ENCODE results near the gene TNFRSF9. TPM values are rescaled to one million over a fixed set of nuclear protein-coding genes. Genes with fewer than 3 reads are reported as not detected.

The TNFRSF9 gene
- total and polyA plus RNA-seq, 2 experiments from 2014 or later = not detected

DNA sequence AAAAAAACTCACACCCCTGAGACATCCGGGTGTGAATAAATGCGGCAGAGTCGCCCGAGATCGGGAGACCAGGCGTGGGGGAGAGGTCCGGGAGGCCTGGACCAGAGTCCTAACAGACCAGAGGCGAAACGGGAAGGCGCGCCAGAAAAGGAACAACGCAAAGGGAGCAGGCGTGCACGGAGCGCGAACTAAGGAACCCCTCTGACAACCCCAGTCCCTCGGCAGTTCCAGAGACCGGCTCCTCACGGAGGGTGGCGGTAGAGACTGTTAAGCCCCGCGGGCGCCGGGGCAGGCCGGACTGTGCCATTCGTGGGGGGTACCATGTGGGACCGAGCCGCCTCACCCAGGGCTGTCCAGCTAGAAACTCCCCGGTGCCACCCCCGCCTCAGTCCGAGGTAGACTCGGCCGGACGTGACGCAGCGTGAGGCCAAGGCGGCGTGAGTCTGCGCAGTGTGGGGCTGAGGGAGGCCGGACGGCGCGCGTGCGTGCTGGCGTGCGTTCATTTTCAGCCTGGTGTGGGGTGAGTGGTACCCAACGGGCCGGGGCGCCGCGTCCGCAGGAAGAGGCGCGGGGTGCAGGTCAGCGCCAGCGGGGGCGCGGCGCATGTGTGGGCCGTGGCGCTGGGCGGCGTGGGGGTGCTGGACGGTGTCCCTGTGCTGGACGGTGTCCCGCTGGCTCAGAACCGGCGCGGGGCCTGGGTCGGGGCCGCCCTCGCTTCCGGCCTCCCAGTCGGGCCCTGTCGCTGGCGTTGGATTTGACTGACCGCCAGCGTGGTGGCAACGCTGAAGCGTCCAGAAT, 20.8 kb upstream of the TNFRSF9 start, which contains the start of gene PARK7 (continued):
- TF ChIP-seq, protein P1, sequence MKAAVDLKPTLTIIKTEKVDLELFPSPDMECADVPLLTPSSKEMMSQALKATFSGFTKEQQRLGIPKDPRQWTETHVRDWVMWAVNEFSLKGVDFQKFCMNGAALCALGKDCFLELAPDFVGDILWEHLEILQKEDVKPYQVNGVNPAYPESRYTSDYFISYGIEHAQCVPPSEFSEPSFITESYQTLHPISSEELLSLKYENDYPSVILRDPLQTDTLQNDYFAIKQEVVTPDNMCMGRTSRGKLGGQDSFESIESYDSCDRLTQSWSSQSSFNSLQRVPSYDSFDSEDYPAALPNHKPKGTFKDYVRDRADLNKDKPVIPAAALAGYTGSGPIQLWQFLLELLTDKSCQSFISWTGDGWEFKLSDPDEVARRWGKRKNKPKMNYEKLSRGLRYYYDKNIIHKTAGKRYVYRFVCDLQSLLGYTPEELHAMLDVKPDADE (IDR thresholded peaks at IDR 0.05) = peak; percentile 66
- no peak for TF ChIP-seq EZH2 (IDR thresholded peaks at IDR 0.05; ENCODE audit: low read depth, unreplicated experiment)
- TF ChIP-seq ZNF331 (CRISPR knock-in tag; IDR thresholded peaks at IDR 0.05; ENCODE audit: low read depth) = no peak
- TF ChIP-seq EZH2phosphoT487 (IDR thresholded peaks at IDR 0.05; ENCODE audit: unreplicated experiment) = no peak
- TF ChIP-seq STAT1 (IDR thresholded peaks at IDR 0.05; ENCODE audit: unreplicated experiment) = no peak
- TF ChIP-seq NANOG (IDR thresholded peaks at IDR 0.05; ENCODE audit: borderline replicate concordance) = no peak
- TF ChIP-seq ZNF114 (CRISPR knock-in tag; IDR thresholded peaks at IDR 0.05) = no peak
- TF ChIP-seq, protein P2, sequence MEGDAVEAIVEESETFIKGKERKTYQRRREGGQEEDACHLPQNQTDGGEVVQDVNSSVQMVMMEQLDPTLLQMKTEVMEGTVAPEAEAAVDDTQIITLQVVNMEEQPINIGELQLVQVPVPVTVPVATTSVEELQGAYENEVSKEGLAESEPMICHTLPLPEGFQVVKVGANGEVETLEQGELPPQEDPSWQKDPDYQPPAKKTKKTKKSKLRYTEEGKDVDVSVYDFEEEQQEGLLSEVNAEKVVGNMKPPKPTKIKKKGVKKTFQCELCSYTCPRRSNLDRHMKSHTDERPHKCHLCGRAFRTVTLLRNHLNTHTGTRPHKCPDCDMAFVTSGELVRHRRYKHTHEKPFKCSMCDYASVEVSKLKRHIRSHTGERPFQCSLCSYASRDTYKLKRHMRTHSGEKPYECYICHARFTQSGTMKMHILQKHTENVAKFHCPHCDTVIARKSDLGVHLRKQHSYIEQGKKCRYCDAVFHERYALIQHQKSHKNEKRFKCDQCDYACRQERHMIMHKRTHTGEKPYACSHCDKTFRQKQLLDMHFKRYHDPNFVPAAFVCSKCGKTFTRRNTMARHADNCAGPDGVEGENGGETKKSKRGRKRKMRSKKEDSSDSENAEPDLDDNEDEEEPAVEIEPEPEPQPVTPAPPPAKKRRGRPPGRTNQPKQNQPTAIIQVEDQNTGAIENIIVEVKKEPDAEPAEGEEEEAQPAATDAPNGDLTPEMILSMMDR (conservative IDR thresholded peaks at IDR 0.05; ENCODE audit: low read depth in 2 of 2) = peak; percentile 27 to 37

DNA sequence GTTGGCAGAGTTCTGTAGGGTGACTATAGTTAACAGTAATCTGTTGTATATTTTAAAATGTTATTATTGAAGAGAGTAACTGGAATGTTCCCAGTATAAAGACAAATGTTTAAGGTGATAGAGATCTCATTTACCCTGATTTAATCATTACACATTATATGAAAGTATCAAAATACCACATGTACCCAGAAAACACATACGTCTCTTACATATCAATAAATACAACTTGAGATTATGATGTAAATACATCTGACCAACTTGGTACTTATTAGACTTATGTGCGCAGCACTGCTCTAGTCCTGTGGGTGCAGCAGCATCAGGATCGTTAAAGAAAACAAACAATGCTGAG, 20.2 kb upstream of the TNFRSF9 start:
- Histone ChIP-seq H3K4me1 (ENCODE audit: insufficient read depth) (peaks cover 8% of the 10 kb centered on the region), H3K27me3 (ENCODE audit: insufficient read depth) (no peaks in the 10 kb centered on the region), H3K4me2 (peak overlapping the region; percentile 83), H3K9me2 (ENCODE audit: insufficient read depth) (no peaks in the 10 kb centered on the region), H3K4me3 (peak overlapping the region; percentile 92), H3K36me3 (ENCODE audit: insufficient read depth) (peaks cover 28% of the 10 kb centered on the region), H3K79me2 (replicated peaks; ENCODE audit: insufficient read depth) (peaks cover 40% of the 10 kb centered on the region), H2AFZ (peak overlapping the region; percentile 91; the same call in 1 of the 2 replicates), H3K27ac (ENCODE audit: low read depth) (peak overlapping the region; percentile 89), H3F3A (replicated peaks; ENCODE audit: low read depth) (no peaks in the 10 kb centered on the region; the same call in 1 of the 2 replicates), H4K20me1 (replicated peaks; ENCODE audit: insufficient read depth) (peaks cover 12% of the 10 kb centered on the region; the same call in 1 of the 2 replicates)
- Mint-ChIP-seq H3K27ac (peak overlapping the region; percentile 92), H3K36me3 (ENCODE audit: low read depth) (peaks cover 36% of the 10 kb centered on the region), H3K9me3 (no peaks in the 10 kb centered on the region; the same call in 2 of the 3 replicates), H3K27me3 (ENCODE audit: insufficient read depth, low read depth, poor library complexity) (peaks cover 13% of the 10 kb centered on the region), H3K4me3 (peak overlapping the region; percentile 98), H3K4me1 (peaks cover 6% of the 10 kb centered on the region; the same call in 1 of the 3 replicates)
- ATAC-seq (no peak), DNase-seq (ENCODE audit: low spot score) (no peak)
- TF ChIP-seq EZH2 (IDR thresholded peaks at IDR 0.05; ENCODE audit: low read depth, unreplicated experiment) (no peak), EZH2phosphoT487 (IDR thresholded peaks at IDR 0.05; ENCODE audit: unreplicated experiment) (no peak), CREB1 (CRISPR knock-in tag; IDR thresholded peaks at IDR 0.05; ENCODE audit: low read depth) (no peak), JUNB (IDR thresholded peaks at IDR 0.05; ENCODE audit: unreplicated experiment) (no peak), NANOG (IDR thresholded peaks at IDR 0.05; ENCODE audit: borderline replicate concordance) (no peak)
- TF ChIP-seq, protein P2 (conservative IDR thresholded peaks at IDR 0.05; ENCODE audit: low read depth in 2 of 2) = no peak
- TF ChIP-seq, protein P3, sequence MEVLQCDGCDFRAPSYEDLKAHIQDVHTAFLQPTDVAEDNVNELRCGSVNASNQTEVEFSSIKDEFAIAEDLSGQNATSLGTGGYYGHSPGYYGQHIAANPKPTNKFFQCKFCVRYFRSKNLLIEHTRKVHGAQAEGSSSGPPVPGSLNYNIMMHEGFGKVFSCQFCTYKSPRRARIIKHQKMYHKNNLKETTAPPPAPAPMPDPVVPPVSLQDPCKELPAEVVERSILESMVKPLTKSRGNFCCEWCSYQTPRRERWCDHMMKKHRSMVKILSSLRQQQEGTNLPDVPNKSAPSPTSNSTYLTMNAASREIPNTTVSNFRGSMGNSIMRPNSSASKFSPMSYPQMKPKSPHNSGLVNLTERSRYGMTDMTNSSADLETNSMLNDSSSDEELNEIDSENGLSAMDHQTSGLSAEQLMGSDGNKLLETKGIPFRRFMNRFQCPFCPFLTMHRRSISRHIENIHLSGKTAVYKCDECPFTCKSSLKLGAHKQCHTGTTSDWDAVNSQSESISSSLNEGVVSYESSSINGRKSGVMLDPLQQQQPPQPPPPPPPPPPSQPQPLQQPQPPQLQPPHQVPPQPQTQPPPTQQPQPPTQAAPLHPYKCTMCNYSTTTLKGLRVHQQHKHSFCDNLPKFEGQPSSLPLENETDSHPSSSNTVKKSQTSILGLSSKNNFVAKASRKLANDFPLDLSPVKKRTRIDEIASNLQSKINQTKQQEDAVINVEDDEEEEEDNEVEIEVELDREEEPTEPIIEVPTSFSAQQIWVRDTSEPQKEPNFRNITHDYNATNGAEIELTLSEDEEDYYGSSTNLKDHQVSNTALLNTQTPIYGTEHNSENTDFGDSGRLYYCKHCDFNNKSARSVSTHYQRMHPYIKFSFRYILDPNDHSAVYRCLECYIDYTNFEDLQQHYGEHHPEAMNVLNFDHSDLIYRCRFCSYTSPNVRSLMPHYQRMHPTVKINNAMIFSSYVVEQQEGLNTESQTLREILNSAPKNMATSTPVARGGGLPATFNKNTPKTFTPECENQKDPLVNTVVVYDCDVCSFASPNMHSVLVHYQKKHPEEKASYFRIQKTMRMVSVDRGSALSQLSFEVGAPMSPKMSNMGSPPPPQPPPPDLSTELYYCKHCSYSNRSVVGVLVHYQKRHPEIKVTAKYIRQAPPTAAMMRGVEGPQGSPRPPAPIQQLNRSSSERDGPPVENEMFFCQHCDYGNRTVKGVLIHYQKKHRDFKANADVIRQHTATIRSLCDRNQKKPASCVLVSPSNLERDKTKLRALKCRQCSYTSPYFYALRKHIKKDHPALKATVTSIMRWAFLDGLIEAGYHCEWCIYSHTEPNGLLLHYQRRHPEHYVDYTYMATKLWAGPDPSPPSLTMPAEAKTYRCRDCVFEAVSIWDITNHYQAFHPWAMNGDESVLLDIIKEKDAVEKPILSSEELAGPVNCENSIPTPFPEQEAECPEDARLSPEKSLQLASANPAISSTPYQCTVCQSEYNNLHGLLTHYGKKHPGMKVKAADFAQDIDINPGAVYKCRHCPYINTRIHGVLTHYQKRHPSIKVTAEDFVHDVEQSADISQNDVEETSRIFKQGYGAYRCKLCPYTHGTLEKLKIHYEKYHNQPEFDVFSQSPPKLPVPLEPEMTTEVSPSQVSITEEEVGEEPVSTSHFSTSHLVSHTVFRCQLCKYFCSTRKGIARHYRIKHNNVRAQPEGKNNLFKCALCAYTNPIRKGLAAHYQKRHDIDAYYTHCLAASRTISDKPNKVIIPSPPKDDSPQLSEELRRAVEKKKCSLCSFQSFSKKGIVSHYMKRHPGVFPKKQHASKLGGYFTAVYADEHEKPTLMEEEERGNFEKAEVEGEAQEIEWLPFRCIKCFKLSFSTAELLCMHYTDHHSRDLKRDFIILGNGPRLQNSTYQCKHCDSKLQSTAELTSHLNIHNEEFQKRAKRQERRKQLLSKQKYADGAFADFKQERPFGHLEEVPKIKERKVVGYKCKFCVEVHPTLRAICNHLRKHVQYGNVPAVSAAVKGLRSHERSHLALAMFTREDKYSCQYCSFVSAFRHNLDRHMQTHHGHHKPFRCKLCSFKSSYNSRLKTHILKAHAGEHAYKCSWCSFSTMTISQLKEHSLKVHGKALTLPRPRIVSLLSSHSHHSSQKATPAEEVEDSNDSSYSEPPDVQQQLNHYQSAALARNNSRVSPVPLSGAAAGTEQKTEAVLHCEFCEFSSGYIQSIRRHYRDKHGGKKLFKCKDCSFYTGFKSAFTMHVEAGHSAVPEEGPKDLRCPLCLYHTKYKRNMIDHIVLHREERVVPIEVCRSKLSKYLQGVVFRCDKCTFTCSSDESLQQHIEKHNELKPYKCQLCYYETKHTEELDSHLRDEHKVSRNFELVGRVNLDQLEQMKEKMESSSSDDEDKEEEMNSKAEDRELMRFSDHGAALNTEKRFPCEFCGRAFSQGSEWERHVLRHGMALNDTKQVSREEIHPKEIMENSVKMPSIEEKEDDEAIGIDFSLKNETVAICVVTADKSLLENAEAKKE (CRISPR knock-in tag; IDR thresholded peaks at IDR 0.05) = no peak

Data from GM23338 (cell line).